GM12874 (cell line): ENCODE measurements around the gene STPG2.

Experiments
- CTCF ChIP-seq: IDR thresholded peaks from 2 replicates; pipeline ENCODE4 v1.5.1; 2011; ENCODE audit warnings: low read depth, mild to moderate bottlenecking, control low read depth, low read length, moderate library complexity; ENCODE audit not compliant: insufficient read depth

The STPG2 gene

DNA sequence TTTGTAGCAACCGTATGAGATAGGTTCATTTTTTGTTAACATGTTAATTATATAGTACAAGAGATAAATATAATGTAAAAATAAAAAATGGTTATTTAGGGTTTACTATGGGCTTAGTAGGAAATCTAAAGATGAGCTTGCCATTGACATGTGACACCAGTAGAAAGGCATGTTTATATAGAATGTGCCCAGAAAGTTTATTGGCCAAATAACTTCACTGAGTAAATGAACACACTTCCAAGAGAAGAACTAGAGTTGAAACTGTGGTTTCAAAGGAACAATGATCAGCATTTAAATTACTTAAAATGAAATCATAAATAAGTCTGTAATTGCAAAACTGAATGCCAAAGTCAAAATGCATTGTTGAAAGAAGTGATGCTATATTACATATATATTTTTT lies 503.3 kb downstream of the STPG2 start:
- no peak for TF ChIP-seq CTCF

DNA sequence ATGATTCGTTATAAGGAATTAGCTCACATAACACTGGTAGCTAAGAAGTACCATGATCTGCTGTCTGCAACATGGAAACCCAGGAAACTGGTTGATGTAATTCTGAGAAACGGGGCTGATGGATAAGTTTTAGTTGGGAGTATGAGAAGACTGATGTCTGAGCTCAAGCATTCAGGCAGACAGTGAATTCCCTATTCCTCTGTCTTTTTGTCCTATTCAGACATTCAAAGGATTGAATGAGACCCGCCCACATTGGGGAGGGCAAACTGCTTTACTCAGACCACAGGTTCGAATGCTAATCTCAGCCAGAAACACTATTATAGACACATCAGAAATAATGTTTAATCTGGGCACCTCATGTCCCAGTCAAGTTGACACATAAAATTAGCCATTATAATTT lies 515.5 kb downstream of the STPG2 start:
- TF ChIP-seq CTCF: no peak

DNA sequence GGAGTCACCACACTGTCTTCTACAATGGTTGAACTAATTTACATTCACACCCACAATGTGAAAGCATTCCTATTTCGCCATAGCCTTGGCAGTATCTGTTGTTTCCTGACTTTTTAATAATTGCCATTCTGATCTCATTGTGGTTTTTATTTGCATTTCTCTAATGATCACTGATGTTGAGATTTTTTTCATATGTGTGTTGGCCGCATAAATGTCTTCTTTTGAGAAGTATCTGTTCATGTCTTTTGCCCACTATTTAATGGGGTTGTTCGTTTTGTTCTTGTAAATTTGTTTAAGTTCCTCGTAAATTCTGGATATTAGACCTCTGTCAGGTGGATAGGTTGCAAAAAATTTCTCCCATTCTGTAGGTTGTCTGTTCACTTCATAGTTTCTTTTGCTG lies 519.1 kb downstream of the STPG2 start:
- no peak for TF ChIP-seq CTCF

- TF ChIP-seq CTCF: no peak
These were observed 537.3 kb downstream of the STPG2 start for GRCh38 chr4:97605932-97606331.

- no peak for TF ChIP-seq CTCF
These were observed 550.0 kb downstream of the STPG2 start for GRCh38 chr4:97593248-97593647.

- no peak for TF ChIP-seq CTCF
These were observed 553.0 kb downstream of the STPG2 start for GRCh38 chr4:97590266-97590665.

GRCh38 chr4:97589481-97590196 lies 553.6 kb downstream of the STPG2 start:
- no peak for TF ChIP-seq CTCF
